Measurements from ENCODE around the gene SCMH1.

GRCh38 chr1:41003127-41003639 lies 238.9 kb downstream of the SCMH1 start:
- TF ChIP-seq, protein P1, sequence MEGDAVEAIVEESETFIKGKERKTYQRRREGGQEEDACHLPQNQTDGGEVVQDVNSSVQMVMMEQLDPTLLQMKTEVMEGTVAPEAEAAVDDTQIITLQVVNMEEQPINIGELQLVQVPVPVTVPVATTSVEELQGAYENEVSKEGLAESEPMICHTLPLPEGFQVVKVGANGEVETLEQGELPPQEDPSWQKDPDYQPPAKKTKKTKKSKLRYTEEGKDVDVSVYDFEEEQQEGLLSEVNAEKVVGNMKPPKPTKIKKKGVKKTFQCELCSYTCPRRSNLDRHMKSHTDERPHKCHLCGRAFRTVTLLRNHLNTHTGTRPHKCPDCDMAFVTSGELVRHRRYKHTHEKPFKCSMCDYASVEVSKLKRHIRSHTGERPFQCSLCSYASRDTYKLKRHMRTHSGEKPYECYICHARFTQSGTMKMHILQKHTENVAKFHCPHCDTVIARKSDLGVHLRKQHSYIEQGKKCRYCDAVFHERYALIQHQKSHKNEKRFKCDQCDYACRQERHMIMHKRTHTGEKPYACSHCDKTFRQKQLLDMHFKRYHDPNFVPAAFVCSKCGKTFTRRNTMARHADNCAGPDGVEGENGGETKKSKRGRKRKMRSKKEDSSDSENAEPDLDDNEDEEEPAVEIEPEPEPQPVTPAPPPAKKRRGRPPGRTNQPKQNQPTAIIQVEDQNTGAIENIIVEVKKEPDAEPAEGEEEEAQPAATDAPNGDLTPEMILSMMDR (IDR thresholded peaks at IDR 0.05) = no peak
- TF ChIP-seq SIN3A (IDR thresholded peaks at IDR 0.05; ENCODE audit: borderline replicate concordance, insufficient read depth, low read depth, low read length) (no peak), TCF7L2 (IDR thresholded peaks at IDR 0.05; ENCODE audit: low read depth, low read length) (no peak), REST (IDR thresholded peaks at IDR 0.05; ENCODE audit: insufficient read depth in 1 of 2, low read depth in 2 of 2, low read length in 1 of 2) (no peak)

Measured in Panc1 (cell line).